GM19395 (cell line): Measurements from ENCODE around the gene AP3M1.

Experiments used
- ATAC-seq: cut with Tn5 transposase; IDR thresholded peaks from one replicate; pipeline ENCODE4 v1.9.1; 2021; ENCODE audit warnings: mild to moderate bottlenecking, moderate library complexity; ENCODE audit not compliant: unreplicated experiment

Gene AP3M1

DNA sequence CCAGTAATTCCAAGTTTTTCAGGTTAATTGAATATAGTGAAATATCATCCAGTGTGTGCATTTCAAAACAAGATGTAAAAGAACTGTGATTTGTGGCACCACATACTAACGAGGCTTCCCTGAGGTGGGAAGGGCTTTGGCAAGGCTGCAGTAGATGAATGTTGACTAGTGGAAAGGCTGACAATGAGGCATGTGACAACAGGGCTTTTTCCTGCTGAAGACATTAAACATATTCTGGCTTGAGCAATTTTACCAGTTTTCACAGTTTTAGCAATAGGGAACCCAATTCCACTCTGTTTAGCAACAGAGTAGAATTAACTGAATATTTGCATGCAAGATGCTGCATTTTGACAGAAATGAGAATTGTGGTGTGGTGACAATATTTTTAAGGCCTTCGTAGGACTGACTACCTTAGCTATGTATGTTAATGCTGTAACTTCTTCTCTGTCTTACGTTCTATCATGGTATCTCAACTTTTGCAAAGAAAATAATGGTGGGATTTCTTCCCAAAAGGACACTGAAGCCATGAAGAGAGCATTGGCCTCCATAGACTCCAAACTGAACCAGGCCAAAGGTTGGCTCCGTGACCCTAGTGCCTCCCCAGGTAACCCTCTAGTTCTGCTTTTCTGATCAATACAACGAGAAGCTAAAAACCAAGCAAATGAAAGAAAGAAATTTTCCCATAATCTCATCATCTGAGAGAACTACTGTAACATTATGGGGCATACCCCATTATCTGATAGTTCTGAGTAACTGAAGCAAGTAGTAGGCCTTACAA lies 68.5 kb downstream of the AP3M1 start:
- no peak for ATAC-seq

- no peak for ATAC-seq
These were observed 69.3 kb downstream of the AP3M1 start for GRCh38 chr10:74081192-74081803.

DNA sequence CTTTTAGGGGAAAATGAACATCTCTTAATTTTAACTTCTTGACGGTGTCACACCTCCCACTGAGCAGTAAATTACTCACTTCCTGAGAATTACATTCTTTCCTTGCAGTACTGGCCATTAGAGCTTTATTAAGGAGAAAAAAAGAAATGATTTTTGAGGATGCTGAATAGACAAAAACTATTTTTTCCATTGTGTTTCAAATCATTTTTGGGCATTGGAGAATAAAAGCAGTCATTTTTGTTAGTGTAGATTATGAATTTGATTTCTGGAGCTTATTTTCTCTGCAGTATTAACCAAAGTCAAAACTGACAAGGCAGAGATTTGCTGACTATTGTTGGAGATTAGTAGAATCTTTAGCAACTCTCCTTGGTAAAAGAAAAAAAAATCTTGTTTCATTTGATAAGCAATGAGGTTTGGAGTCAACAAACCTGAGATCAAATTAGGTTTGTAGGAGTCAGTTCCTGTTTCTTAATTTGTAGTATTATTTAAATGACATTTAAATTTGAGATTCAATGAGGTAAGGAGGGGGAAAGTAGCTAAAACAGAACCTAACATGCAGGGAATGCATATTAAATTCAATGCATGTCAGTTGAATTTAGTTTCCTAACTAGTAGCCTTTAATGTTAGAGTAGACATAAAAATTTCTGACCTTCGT lies 70.6 kb downstream of the AP3M1 start:
- ATAC-seq: no peak

DNA sequence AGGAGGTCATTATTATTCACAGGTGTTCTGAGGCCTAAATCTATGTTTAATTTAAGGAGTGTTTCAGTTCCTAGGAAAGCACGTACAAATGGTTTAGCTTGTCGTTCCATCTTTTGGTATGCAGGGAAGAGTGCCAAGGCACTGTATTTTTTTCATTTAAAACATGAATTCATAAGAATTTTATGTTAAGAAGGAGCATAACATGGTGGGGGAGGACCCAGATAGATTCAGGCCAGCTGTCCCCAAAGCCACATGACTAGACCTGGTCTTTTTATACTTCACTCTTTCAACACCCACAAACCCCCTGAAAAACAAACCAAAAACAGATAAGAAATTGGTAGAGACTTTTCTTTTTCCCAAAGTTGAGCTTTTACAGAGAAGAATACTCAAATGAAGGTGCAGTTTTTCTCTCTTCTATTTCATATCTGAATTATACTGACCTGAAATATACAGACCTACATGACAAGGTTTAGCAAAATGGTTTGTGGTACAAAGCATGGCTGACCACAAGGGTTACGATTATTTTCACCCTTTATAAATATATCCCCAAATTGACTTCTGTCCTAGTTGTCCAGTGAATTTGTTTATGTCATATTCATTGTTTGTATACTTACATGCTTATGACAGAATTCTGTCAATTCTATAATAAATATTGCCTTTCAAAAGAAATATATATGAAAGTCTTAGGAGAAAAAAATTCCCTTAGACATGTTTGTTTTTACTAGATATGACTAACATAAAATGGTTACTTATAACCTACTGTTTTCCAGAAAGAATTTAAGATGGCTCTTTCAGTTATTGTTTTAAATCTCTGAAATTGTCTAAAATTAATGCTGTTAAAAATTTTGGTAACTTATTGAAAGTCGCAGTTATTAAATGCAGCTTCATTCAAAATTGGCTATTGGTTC lies 71.3 kb downstream of the AP3M1 start:
- ATAC-seq: no peak

- peak; percentile 62 for ATAC-seq
These were observed 72.6 kb downstream of the AP3M1 start for GRCh38 chr10:74078037-74078436.

DNA sequence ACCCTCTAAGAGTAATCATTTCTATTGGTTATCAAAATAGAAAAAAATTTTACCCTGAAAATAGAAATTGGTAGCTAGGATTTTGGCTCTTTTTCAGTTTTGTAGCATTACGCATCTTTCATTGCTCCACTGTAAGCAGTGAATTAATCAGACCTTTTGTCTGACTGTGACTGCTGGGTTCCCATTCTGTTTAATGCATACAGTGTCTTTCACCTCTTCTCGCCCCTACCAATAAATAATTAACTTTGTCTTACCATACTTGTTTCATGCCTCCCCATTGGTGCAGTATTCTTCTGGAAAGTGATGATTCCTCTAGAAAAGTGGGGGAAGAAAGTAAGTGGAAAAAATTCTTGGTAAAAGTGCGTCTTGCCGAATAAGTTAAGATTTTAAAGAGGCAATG lies 73.2 kb downstream of the AP3M1 start:
- ATAC-seq: no peak

DNA sequence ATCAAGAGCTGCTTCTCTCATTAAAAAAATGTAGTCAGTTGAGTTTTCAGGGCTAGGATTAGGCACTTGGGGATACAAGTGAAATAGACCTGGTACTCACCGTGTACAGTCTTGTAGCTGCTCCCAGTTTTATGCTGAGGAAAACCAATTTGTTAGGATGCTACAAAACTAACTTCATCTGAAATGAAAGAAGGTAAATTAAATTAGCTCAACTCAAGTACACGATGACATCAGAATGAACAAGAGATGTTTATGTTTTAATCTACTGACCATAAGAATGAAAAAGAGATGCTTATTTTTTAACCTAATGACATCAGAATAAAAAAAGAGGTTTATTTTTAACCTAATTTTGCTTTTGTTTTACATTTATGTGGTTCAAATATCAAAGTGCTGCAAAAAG lies 73.7 kb downstream of the AP3M1 start:
- no peak for ATAC-seq

GRCh38 chr10:74075906-74076305 lies 74.7 kb downstream of the AP3M1 start:
- ATAC-seq: no peak

DNA sequence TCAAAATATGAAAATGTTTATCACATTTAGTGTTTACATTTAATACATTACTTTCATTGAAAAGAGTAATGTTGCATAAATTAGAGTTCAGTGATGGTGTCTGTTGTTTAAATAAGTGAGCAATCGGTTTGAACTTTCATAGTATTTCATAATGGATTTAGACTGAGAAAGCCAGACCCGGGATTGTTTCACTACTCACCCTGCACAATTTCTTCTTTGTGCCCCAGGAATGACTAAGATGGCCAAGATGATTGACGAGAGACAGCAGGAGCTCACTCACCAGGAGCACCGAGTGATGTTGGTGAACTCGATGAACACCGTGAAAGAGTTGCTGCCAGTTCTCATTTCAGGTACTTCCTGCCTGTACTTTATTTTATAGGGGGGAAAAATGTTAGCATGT lies 78.1 kb downstream of the AP3M1 start:
- ATAC-seq: no peak

GRCh38 chr10:74071157-74071556 lies 79.5 kb downstream of the AP3M1 start:
- no peak for ATAC-seq
